Panc1 (cell line): ENCODE data around the gene SSBP3. TPM values are rescaled to one million over a fixed set of nuclear protein-coding genes. Genes with fewer than 3 reads are reported as not detected.

Experiments used
- ATAC-seq: fragments of 200-7000 bp; cut with Tn5 transposase; 2 replicates; pipeline ENCODE4 v1.9.1; 2020; ENCODE audit warnings: mild to moderate bottlenecking, moderate library complexity
- BruUV-seq: library from RNA; stranded (reverse); fragments of 400-500 nt; replicated peaks from 2 replicates; lab custom pipeline; 2021; lab: Mats Ljungman, UMichigan
- CTCF ChIA-PET: fragments of 300-600 bp; sonication (Branson Sonifier 250); formaldehyde crosslinking; loops from one replicate; lab custom pipeline; 2022; ENCODE audit warnings: antibody characterized with exemption; lab: Charles Lee
- POLR2A ChIA-PET: fragments of 300-600 bp; sonication (Branson Sonifier 250); formaldehyde crosslinking; loops from one replicate; lab custom pipeline; 2022; ENCODE audit warnings: antibody characterized with exemption; lab: Charles Lee
- DNase-seq: peaks from one replicate; pipeline ENCODE4 v3.0.0-alpha.2; 2010; ENCODE audit warnings: low read depth, low spot score
- H3K27ac ChIP-seq: 2 replicates; pipeline ENCODE4 v1.5.1; 2011; ENCODE audit warnings: mild to moderate bottlenecking, low read length, inconsistent platforms
- H3K27me3 ChIP-seq: fragments of 200-500 bp; sonication (Bioruptor generic); 2 replicates; pipeline ENCODE4 v1.6.0; 2014; ENCODE audit warnings: low read length, inconsistent platforms; ENCODE audit not compliant: control insufficient read depth, insufficient read depth
- H3K36me3 ChIP-seq: fragments of 200-500 bp; sonication (Bioruptor generic); 2 replicates; pipeline ENCODE4 v1.5.1; 2014; ENCODE audit warnings: inconsistent platforms, mild to moderate bottlenecking, low read length, moderate library complexity; ENCODE audit not compliant: control insufficient read depth, insufficient read depth
- H3K4me1 ChIP-seq: 2 replicates; pipeline ENCODE4 v1.5.1; 2011; ENCODE audit warnings: inconsistent platforms, mild to moderate bottlenecking, low read length, moderate library complexity; ENCODE audit not compliant: control insufficient read depth, insufficient read depth
- H3K4me3 ChIP-seq, 2 experiments: 2 replicates each; pipeline ENCODE4 v1.5.1; 2011 to 2012; ENCODE audit warnings: low read depth in 2 of 2, low read length in 2 of 2, mild to moderate bottlenecking in 2 of 2, inconsistent platforms in 1 of 2, moderate library complexity in 1 of 2
- H3K9me3 ChIP-seq: fragments of 200-500 bp; sonication (Bioruptor generic); 2 replicates; pipeline ENCODE4 v1.5.1; 2014; ENCODE audit warnings: low read depth, mild to moderate bottlenecking, inconsistent platforms, low read length, moderate library complexity; ENCODE audit not compliant: control insufficient read depth, insufficient read depth
- CTCF ChIP-seq: fragments of 450-650 bp; IDR thresholded peaks from 2 replicates; pipeline ENCODE4 v1.5.1; 2017; ENCODE audit warnings: mild to moderate bottlenecking
- POLR2AphosphoS5 ChIP-seq: IDR thresholded peaks from 2 replicates; pipeline ENCODE4 v1.6.1; 2012; ENCODE audit warnings: mild to moderate bottlenecking, low read depth, low read length, moderate library complexity
- SIN3A ChIP-seq: IDR thresholded peaks from 2 replicates; pipeline ENCODE4 v1.6.1; 2012; ENCODE audit warnings: low read depth, mild to moderate bottlenecking, low read length, moderate library complexity, borderline replicate concordance; ENCODE audit not compliant: insufficient read depth
- TCF7L2 ChIP-seq: IDR thresholded peaks from 2 replicates; pipeline ENCODE4 v1.6.1; 2011; ENCODE audit warnings: mild to moderate bottlenecking, low read depth, low read length, inconsistent platforms
- in situ Hi-C: cut with HindIII; loops from 2 replicates; pipeline ENCODE4 v1.10.0; 2016; ENCODE audit warnings: low sequenced_read_pairs, low pct_unique_long_range_greater_than_20kb
- intact Hi-C: fragments of 100-400 bp; cut with micrococcal nuclease; formaldehyde crosslinking; loops from one replicate; pipeline ENCODE4 v1.10.0; 2022; ENCODE audit not compliant: unreplicated experiment
- total RNA-seq: library from RNA; stranded (reverse); gene quantifications from one replicate; pipeline ENCODE4 v1.2.1, GENCODE V29; 2021; ENCODE audit not compliant: unreplicated experiment
- TF ChIP-seq, protein P1 (sequence below), 2 experiments: IDR thresholded peaks; 2 replicates each; pipeline ENCODE4 v1.6.1; 2011 to 2012; ENCODE audit warnings: low read depth in 2 of 2, control low read depth in 1 of 2, low read length in 1 of 2, mild to moderate bottlenecking in 1 of 2, moderate library complexity in 1 of 2; ENCODE audit not compliant: insufficient read depth in 1 of 2

SSBP3 gene
- total RNA-seq, 1 experiment from 2014 or later: 22.5 TPM

GRCh38 chr1:54332781-54333585, 73.2 kb downstream of the SSBP3 start:
- no TSS peak for BruUV-seq
- TF ChIP-seq SIN3A: no peak
- TF ChIP-seq POLR2AphosphoS5: no peak
- TF ChIP-seq, protein P1, sequence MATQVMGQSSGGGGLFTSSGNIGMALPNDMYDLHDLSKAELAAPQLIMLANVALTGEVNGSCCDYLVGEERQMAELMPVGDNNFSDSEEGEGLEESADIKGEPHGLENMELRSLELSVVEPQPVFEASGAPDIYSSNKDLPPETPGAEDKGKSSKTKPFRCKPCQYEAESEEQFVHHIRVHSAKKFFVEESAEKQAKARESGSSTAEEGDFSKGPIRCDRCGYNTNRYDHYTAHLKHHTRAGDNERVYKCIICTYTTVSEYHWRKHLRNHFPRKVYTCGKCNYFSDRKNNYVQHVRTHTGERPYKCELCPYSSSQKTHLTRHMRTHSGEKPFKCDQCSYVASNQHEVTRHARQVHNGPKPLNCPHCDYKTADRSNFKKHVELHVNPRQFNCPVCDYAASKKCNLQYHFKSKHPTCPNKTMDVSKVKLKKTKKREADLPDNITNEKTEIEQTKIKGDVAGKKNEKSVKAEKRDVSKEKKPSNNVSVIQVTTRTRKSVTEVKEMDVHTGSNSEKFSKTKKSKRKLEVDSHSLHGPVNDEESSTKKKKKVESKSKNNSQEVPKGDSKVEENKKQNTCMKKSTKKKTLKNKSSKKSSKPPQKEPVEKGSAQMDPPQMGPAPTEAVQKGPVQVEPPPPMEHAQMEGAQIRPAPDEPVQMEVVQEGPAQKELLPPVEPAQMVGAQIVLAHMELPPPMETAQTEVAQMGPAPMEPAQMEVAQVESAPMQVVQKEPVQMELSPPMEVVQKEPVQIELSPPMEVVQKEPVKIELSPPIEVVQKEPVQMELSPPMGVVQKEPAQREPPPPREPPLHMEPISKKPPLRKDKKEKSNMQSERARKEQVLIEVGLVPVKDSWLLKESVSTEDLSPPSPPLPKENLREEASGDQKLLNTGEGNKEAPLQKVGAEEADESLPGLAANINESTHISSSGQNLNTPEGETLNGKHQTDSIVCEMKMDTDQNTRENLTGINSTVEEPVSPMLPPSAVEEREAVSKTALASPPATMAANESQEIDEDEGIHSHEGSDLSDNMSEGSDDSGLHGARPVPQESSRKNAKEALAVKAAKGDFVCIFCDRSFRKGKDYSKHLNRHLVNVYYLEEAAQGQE (IDR thresholded peaks at IDR 0.05; ENCODE audit: insufficient read depth in 1 of 2, low read depth in 2 of 2, low read length in 1 of 2): no peak
- no peak for TF ChIP-seq CTCF
- TF ChIP-seq TCF7L2: no peak
- no peaks in the 10 kb centered on the region for H3K27me3 ChIP-seq
- in situ Hi-C loops: no loop called here
- ChIA-PET POLR2A (no interaction called here), CTCF (no interaction called here)
- intact Hi-C loops: no loop called here
- no peak overlapping the region for H3K4me3 ChIP-seq
- DNase-seq: no peak
- H3K4me1 ChIP-seq: no peaks in the 10 kb centered on the region; the same call in 1 of the 2 replicates
- no peak for ATAC-seq
- no peak overlapping the region for H3K27ac ChIP-seq
- no peaks in the 10 kb centered on the region for H3K36me3 ChIP-seq
- no peaks in the 10 kb centered on the region for H3K9me3 ChIP-seq

DNA sequence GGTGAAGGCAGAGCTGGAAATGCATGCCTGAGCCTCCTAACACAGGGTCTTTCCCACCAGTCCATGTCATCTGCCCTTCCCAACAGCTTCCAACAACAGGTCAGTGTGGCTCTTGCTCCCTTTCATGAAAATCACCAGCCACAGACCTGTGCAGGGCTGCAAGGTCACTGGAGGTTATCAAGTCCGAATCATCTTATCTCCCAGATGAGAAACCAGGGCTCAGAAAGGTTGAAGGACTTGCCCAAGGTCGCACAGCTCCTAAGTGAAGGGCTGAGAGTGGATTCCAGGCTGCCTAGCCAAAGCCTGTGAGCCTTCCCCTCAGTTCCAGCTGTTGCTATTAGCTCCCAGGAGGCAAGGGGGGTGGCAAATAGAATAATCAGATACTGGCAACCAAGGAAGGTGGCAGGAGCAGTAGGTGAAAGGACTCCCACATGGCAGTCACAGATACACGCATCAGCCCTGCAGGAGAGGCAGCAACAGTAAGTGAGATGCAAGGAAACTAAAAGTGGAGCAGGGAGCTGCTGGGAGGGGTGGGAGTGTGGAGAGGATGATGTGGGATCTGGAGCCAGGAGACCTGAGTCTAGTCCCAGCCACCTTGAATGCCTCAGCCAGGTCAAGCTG, 74.2 kb downstream of the SSBP3 start:
- intact Hi-C loops: no loop called here
- H3K36me3 ChIP-seq: no peaks in the 10 kb centered on the region
- no peaks in the 10 kb centered on the region for H3K9me3 ChIP-seq
- H3K27ac ChIP-seq: no peak overlapping the region
- no TSS peak for BruUV-seq
- H3K27me3 ChIP-seq: no peaks in the 10 kb centered on the region
- TF ChIP-seq TCF7L2: no peak
- no peak for TF ChIP-seq CTCF
- TF ChIP-seq, protein P1 (IDR thresholded peaks at IDR 0.05; ENCODE audit: insufficient read depth in 1 of 2, low read depth in 2 of 2, low read length in 1 of 2): no peak
- TF ChIP-seq POLR2AphosphoS5: no peak
- no peak for TF ChIP-seq SIN3A
- DNase-seq: no peak
- no peak overlapping the region for H3K4me3 ChIP-seq
- in situ Hi-C loops: no loop called here
- POLR2A ChIA-PET: no interaction called here
- ATAC-seq: no peak
- CTCF ChIA-PET: no interaction called here
- no peaks in the 10 kb centered on the region; the same call in 1 of the 2 replicates for H3K4me1 ChIP-seq
